KG1 (cell line): ENCODE results near the gene JMY.

Experiments used
- DNase-seq: peaks from one replicate; lab custom pipeline; 2025; lab: John Stamatoyannopoulos, UW

The JMY gene

GRCh38 chr5:79297661-79298060 is 61.7 kb downstream of the JMY start:
- no peak for DNase-seq

GRCh38 chr5:79301046-79301712 is 65.2 kb downstream of the JMY start:
- DNase-seq: no peak

GRCh38 chr5:79302454-79302853 is 66.5 kb downstream of the JMY start:
- DNase-seq: no peak

- no peak for DNase-seq
Observed at GRCh38 chr5:79305706-79306105, 69.8 kb downstream of the JMY start.

GRCh38 chr5:79318935-79319614 is 83.1 kb downstream of the JMY start:
- no peak for DNase-seq

GRCh38 chr5:79329453-79329852 is 93.5 kb downstream of the JMY start:
- DNase-seq: no peak

GRCh38 chr5:79330071-79330470 is 94.1 kb downstream of the JMY start:
- no peak for DNase-seq

GRCh38 chr5:79333852-79334557 is 98.1 kb downstream of the JMY start:
- no peak for DNase-seq

GRCh38 chr5:79346420-79346824 is 110.5 kb downstream of the JMY start:
- no peak for DNase-seq

GRCh38 chr5:79349047-79349446 is 113.1 kb downstream of the JMY start:
- no peak for DNase-seq

- no peak for DNase-seq
Observed at GRCh38 chr5:79349881-79350280, 114.0 kb downstream of the JMY start.

- DNase-seq: no peak
Observed at GRCh38 chr5:79357398-79357797, 121.5 kb downstream of the JMY start.
